NCI-H2107 treated with DMSO at 0.1 percent for 48 hours (cell line): ENCODE results near the gene CORO7.

Experiments
- DNase-seq: peaks from one replicate; lab custom pipeline; 2025; ENCODE audit not compliant: unreplicated experiment; lab: John Stamatoyannopoulos, UW

The CORO7 gene

DNA sequence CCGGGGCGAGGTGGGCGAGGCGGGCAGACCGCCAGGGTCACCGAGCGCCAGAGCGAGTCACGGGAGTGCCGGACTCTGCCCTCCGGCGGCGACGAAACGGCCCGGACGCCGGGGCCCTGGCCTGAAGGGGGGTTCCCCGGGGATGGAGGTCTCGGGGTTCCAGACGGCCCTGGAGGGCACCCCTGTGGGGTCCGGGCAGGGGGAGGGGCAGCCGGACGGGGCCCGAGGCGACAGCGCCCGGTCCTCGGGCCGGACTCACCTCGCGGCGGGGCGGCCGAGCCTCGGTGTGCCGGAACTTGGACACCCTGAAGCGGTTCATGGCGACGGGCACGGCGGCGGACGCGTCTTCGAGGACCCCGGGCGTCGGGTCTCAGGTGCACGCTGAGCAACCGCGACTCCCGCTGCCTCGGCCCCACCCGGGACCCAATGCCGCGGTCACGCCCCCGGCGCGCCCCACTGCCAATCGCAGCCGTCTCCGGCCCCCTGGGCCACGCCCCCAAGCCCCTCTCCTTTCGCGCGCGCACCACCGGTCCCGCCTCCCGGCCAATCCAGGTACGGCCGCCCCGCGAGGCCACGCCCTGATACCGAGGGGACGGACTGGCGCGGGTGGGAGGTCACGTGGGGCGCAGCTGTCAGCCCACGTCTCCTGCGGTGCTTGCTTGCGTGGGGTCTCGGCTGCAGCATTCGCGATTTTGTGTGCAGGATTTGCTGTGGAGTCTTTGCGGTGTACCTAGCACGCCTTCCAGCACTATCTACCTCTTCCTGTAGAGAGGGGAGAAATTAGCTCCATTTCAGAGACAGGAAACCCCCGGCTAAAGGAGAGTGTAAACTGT lies at the start of gene CORO7:
Gene CORO7 (minus strand): TSS at position 397 of the 833 bp plus-strand sequence. CDS start 78 bp downstream, at position 319.
- DNase-seq = peak; percentile 63

DNA sequence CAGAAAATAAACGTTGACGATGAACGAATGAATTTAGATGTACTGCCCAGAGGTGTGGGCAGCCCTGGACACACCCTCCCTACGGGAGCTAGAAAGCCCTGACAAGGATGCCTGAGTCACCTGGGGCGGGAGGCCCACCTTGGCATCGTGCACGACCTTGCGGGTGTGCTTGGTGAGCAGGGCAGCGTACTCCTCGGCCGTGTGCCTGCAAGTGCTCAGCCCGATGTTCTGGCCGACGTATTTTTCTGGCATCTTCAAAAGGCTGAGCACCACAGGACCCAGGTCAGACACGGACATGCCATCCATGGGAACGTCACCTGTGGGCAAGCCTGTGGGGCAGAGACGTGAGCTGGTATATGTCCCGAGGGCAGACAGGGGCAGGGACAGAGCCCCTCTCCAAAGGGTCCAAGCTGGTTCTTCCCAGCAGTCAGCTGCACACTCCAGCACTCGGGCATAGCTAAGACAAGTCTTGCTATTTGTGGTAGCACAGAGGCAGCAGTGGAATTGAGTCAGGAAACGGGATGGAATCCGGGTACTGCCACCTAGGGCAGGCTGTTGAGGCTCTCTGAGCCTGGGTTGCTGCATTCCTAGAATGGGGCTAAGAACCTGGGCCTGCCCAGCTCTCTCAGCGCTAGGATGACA lies 47.2 kb upstream of the CORO7 start:
- DNase-seq = no peak

GRCh38 chr16:4461250-4462085 lies 45.1 kb upstream of the CORO7 start:
- no peak for DNase-seq

DNA sequence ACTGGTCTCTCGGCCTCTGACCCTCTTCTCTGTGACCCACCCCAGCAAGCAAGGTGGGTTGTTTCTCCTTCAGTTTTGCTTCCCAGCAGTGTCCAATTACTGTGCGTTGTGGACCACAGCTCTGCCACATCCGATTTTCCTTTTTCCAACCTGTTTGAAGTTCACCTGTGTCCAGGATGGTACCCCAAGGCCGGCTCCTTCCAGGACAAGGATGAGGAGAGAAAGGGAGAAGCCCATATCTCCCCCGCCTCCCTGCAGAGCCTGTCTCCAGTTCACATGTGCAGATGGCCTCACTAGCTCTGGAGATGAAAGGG lies 44.5 kb upstream of the CORO7 start:
- no peak for DNase-seq

DNA sequence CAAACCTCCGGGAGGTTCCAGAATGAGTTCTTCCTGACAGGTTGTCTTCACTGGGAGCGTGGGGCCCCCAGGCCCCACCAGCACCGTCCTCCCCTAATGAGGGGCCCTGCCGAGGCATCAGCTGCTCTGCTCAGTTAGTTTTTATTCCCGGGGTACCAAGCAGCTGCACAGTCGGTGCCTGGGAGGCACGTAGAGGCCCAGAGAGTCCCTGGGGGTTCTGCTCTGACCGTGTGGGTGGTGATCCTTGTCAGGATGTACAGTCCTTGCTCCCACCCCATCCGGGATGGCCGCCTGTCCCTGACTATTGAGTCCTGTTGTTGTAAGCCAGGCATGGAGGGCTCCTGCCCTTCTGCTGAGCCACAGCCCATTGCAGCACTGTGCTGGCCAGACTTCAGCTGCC lies 39.6 kb upstream of the CORO7 start:
- DNase-seq = no peak

GRCh38 chr16:4455081-4455480 lies 38.7 kb upstream of the CORO7 start:
- DNase-seq = no peak

GRCh38 chr16:4454623-4455022 lies 38.2 kb upstream of the CORO7 start:
- DNase-seq = no peak

DNA sequence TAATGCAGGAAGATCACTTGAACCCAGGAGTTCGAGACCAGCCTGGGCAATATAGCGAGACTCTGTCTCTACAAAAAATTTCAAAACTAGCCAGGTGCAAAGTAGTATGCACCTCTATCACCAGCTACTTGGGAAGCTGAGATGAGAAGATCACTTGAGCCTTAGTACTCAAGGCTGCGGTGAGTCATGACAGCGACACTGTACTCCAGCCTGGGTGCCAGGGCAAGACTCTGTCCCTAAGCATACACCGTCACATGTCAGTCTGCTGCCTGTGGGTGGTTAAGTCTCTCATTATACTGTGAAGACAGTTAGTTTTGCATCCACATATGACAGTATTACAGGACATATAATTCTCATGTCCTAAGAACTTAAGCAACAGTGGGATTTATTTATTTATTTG lies 36.3 kb upstream of the CORO7 start:
- DNase-seq = no peak

- peak; percentile 79 for DNase-seq
Measured at GRCh38 chr16:4450931-4451519, 34.6 kb upstream of the CORO7 start.

GRCh38 chr16:4450430-4450829 lies 34.0 kb upstream of the CORO7 start:
- no peak for DNase-seq

- no peak for DNase-seq
Measured at GRCh38 chr16:4443986-4444385, 27.6 kb upstream of the CORO7 start.

DNA sequence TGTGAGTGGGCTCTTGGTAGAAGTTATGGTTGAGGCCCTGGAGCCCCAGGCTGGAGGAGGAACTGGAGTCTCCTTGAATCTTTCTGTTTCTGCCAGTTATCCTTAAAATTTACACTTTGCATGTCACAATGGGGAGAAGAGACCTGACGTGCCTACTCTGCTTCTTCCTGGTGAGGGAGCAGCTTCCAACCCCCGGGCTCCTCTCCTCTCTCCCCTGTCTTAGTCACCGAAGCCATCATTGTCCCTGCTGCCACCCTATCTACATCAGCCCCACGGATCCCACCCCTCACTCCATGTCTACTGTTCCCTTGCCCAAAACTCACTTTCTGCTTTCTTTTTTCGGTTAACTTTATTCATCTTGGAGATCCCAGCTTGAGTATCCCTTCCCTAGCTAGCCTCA lies 26.9 kb upstream of the CORO7 start:
- DNase-seq = no peak

GRCh38 chr16:4442371-4442770 lies 26.0 kb upstream of the CORO7 start:
- no peak for DNase-seq

GRCh38 chr16:4437366-4437765 lies 21.0 kb upstream of the CORO7 start:
- no peak for DNase-seq

- no peak for DNase-seq
Measured at GRCh38 chr16:4435337-4436067, 19.1 kb upstream of the CORO7 start.

- DNase-seq = no peak
Measured at GRCh38 chr16:4433914-4434787, 17.8 kb upstream of the CORO7 start.

DNA sequence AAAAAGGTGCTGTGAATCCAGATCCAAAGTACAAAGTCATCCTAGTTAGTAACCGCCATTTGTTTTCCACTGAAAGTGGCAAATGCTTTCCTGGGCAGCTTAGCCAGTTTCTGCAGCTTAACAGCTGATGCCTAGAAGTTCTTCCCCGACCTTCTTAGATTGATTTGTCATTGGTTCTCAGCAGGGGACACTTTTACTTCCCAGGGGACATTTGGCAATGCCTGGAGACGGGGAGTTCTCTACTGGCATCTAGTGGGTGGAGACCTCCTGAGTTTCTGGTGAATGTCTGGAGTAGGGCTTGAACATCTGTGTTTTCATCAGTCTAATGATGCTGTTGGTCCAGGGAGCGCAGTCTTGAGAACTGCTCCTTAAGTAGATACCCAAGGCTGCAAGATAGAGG lies 16.8 kb upstream of the CORO7 start:
- DNase-seq = no peak

DNA sequence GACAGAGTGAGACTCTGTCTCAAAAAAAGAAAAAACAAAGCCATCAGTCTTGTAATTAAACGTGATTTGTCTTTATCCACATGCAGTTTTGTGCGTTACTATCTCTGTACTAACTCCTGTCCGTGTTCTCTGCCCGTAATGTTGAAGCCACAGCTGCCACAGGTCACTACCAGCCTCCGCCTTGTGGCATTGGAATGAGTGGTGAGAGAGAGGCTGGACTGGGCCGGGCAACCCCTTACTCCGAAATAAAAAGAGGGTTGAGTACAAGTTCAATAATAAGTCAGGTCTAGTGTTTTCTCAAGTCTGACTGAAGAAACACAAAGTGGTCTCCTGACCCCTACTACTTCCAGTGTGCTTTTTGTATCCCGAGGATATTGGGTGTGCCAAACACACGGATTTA lies 14.6 kb upstream of the CORO7 start:
- DNase-seq = no peak

GRCh38 chr16:4428500-4428899 lies 12.1 kb upstream of the CORO7 start:
- no peak for DNase-seq
